B cell (primary cell): ENCODE results near the gene IFT27. TPM values are rescaled to one million over a fixed set of nuclear protein-coding genes. Genes with fewer than 3 reads are reported as not detected.

Experiments
- ATAC-seq: fragments of 200-7000 bp; cut with Tn5 transposase; one replicate; pipeline ENCODE4 v1.10.0; 2021; ENCODE audit warnings: low read depth, mild to moderate bottlenecking, moderate number of reproducible peaks, moderate library complexity
- CTCF ChIA-PET: fragments of 350-600 bp; sonication (Branson Sonifier 250); formaldehyde crosslinking; loops from one replicate; lab custom pipeline; 2021; ENCODE audit warnings: antibody characterized with exemption, inconsistent platforms; lab: Charles Lee
- POLR2A ChIA-PET: fragments of 350-600 bp; sonication (Branson Sonifier 250); formaldehyde crosslinking; loops from one replicate; lab custom pipeline; 2021; ENCODE audit warnings: antibody characterized with exemption; lab: Charles Lee
- DNase-seq: peaks from one replicate; pipeline ENCODE4 v3.0.0; 2013
- H2AFZ ChIP-seq: 2 replicates; pipeline ENCODE4 v1.6.1; 2012; ENCODE audit warnings: mild to moderate bottlenecking, low read depth, low read length; ENCODE audit not compliant: insufficient read depth, poor library complexity, severe bottlenecking
- H3K27ac ChIP-seq, 2 donors: 1 replicate in 1 of 2; 2 replicates in 1 of 2; pipeline ENCODE4 v1.5.1; 2012 to 2013; ENCODE audit warnings: low read length in 2 of 2, mild to moderate bottlenecking in 2 of 2, moderate library complexity in 1 of 2
- H3K27me3 ChIP-seq, 4 experiments: fragments of 200-600 bp in 1 of 4; sonication (generic) in 1 of 4; replicated peaks in 1 of 4; 1 replicate in 2 of 4; 2 replicates in 2 of 4; pipeline versions ENCODE4 v1.6.1 to v1.7.0; 2013 to 2016; ENCODE audit warnings: low read length in 3 of 4, mild to moderate bottlenecking in 2 of 4, mixed read lengths in 1 of 4, moderate library complexity in 1 of 4; ENCODE audit not compliant: insufficient read depth in 4 of 4, control insufficient read depth in 3 of 4; ENCODE audit errors: control extremely low read depth in 1 of 4
- H3K36me3 ChIP-seq, 2 experiments: replicated peaks in 1 of 2; 1 replicate in 1 of 2; 2 replicates in 1 of 2; pipeline versions ENCODE4 v1.6.1 to v1.7.1; 2013; ENCODE audit warnings: low read length in 1 of 2; ENCODE audit not compliant: insufficient read depth in 2 of 2, control insufficient read depth in 1 of 2; ENCODE audit errors: control extremely low read depth in 1 of 2, extremely low read depth in 1 of 2
- H3K4me1 ChIP-seq, 2 donors: fragments of 200-600 bp in 1 of 2; sonication (generic) in 1 of 2; 1 replicate in 1 of 2; 2 replicates in 1 of 2; pipeline versions ENCODE4 v1.5.1 to v1.6.1; 2013 to 2017; ENCODE audit warnings: low read length in 2 of 2; ENCODE audit not compliant: control insufficient read depth in 2 of 2, insufficient read depth in 2 of 2
- H3K4me2 ChIP-seq: replicated peaks from 2 replicates; pipeline ENCODE3; 2012; ENCODE audit warnings: mild to moderate bottlenecking, low read depth, low read length; ENCODE audit not compliant: poor library complexity, severe bottlenecking
- H3K4me3 ChIP-seq, 5 experiments: fragments of 200-600 bp in 1 of 5; sonication (generic) in 1 of 5; 1 replicate in 3 of 5; 2 replicates in 2 of 5; pipeline versions ENCODE4 v1.5.1 to v1.7.0; 2011 to 2016; ENCODE audit warnings: low read length in 4 of 5, mild to moderate bottlenecking in 4 of 5, low read depth in 2 of 5, control low read depth in 1 of 5, moderate library complexity in 1 of 5; ENCODE audit not compliant: insufficient read depth in 1 of 5; ENCODE audit errors: control extremely low read depth in 1 of 5, extremely low read depth in 1 of 5
- H3K79me2 ChIP-seq: fragments of 200-600 bp; sonication (generic); one replicate; pipeline ENCODE4 v1.6.0; 2016; ENCODE audit warnings: low read length; ENCODE audit not compliant: control insufficient read depth, insufficient read depth
- H3K9ac ChIP-seq: fragments of 200-600 bp; sonication (generic); 2 replicates; pipeline ENCODE4 v1.6.1; 2017; ENCODE audit warnings: mild to moderate bottlenecking, low read length, moderate library complexity
- H3K9me3 ChIP-seq, 3 donors: one replicate each; pipeline versions ENCODE4 v1.6.1 to v1.7.1; 2013; ENCODE audit warnings: low read length in 2 of 3; ENCODE audit not compliant: control insufficient read depth in 2 of 3, insufficient read depth in 1 of 3; ENCODE audit errors: control extremely low read depth in 1 of 3
- H4K20me1 ChIP-seq: 2 replicates; pipeline ENCODE4 v1.6.0; 2012; ENCODE audit warnings: mild to moderate bottlenecking, low read length; ENCODE audit not compliant: insufficient read depth, control insufficient read depth, poor library complexity, severe bottlenecking
- H3K27ac Mint-ChIP-seq: one replicate; pipeline ENCODE4 v1.8.0; 2021; ENCODE audit warnings: mixed read lengths
- H3K27me3 Mint-ChIP-seq: one replicate; pipeline ENCODE4 v1.8.0; 2021; ENCODE audit warnings: mixed read lengths
- H3K4me1 Mint-ChIP-seq: one replicate; pipeline ENCODE4 v1.8.0; 2021; ENCODE audit warnings: mixed read lengths
- H3K4me3 Mint-ChIP-seq: one replicate; pipeline ENCODE4 v1.8.0; 2021; ENCODE audit warnings: mixed read lengths
- H3K9me3 Mint-ChIP-seq: one replicate; pipeline ENCODE4 v1.8.0; 2022; ENCODE audit warnings: mixed read lengths; ENCODE audit not compliant: insufficient read depth
- EZH2 ChIP-seq: IDR thresholded peaks from 2 replicates; pipeline ENCODE4 v1.6.1; 2012; ENCODE audit warnings: borderline replicate concordance, low read depth, mild to moderate bottlenecking, moderate library complexity, low read length; ENCODE audit not compliant: insufficient read depth, poor library complexity, severe bottlenecking
- WGBS: methylation state at CpG from one replicate; pipeline ENCODE4 v1.1.5; 2013; ENCODE audit warnings: missing lambda C conversion rate; ENCODE audit not compliant: insufficient coverage; 5-methylcytosine and 5-hydroxymethylcytosine counted together
- intact Hi-C: fragments of 100-400 bp; cut with micrococcal nuclease; formaldehyde crosslinking; loops from one replicate; pipeline ENCODE4 v1.10.0; 2022
- polyA plus RNA-seq: library from polyadenylated mRNA; depleted of rRNA; stranded (reverse); fragments of >200 nt; gene quantifications from 2 replicates; pipeline ENCODE4 v1.2.3, GENCODE V29; 2012
- total RNA-seq, 2 donors: library from RNA; stranded (reverse); fragments of 120-200 nt in 1 of 2; gene quantifications; 1 replicate in 1 of 2; 2 replicates in 1 of 2; pipeline versions ENCODE4 v1.2.3 to v1.2.4, GENCODE V29; 2013 to 2022
- TF ChIP-seq, protein P1 (sequence below): fragments of 200-600 bp; IDR thresholded peaks from one replicate; pipeline ENCODE4 v1.8.0; 2022; ENCODE audit warnings: antibody characterized with exemption, mild to moderate bottlenecking

The IFT27 gene
- total and polyA plus RNA-seq, 2 donors (not counting 1 experiment from before 2014, with no cell fraction given): 17.1 to 42.8 TPM

DNA sequence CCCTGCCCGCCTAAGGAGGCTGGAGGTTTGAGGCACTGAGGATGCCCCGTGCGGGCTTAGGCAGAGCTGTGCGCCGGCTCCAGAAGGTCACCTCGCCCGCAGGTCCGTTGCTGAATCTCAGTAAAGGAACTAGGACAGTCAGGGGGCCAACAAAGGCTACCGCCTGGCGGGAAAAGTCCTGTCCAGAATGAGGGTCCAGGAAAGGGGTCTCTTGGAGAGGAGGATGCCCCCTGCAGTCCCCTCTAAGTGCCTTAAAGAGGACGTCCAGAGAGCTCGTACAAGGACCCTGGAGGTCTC is 40.4 kb upstream of the IFT27 start:
- H3K9me3 ChIP-seq: no peaks in the 10 kb centered on the region
- H3K4me1 Mint-ChIP-seq: peaks cover 3% of the 10 kb centered on the region
- H4K20me1 ChIP-seq: no peaks in the 10 kb centered on the region
- H3K36me3 ChIP-seq: no peaks in the 10 kb centered on the region
- no peaks in the 10 kb centered on the region for H3K79me2 ChIP-seq
- POLR2A ChIA-PET: no interaction called here
- peaks cover 84% of the 10 kb centered on the region for H3K27me3 Mint-ChIP-seq
- TF ChIP-seq EZH2: no peak
- TF ChIP-seq, protein P1, sequence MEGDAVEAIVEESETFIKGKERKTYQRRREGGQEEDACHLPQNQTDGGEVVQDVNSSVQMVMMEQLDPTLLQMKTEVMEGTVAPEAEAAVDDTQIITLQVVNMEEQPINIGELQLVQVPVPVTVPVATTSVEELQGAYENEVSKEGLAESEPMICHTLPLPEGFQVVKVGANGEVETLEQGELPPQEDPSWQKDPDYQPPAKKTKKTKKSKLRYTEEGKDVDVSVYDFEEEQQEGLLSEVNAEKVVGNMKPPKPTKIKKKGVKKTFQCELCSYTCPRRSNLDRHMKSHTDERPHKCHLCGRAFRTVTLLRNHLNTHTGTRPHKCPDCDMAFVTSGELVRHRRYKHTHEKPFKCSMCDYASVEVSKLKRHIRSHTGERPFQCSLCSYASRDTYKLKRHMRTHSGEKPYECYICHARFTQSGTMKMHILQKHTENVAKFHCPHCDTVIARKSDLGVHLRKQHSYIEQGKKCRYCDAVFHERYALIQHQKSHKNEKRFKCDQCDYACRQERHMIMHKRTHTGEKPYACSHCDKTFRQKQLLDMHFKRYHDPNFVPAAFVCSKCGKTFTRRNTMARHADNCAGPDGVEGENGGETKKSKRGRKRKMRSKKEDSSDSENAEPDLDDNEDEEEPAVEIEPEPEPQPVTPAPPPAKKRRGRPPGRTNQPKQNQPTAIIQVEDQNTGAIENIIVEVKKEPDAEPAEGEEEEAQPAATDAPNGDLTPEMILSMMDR: no peak
- ATAC-seq (no peak), DNase-seq (no peak)
- 6% methylated on average over 12 of the region's 12 CpGs for WGBS
- no peak overlapping the region for H3K27ac Mint-ChIP-seq
- no peak overlapping the region for H3K4me3 ChIP-seq
- peaks cover 2 to 14% of the 10 kb centered on the region in 2 donors for H3K4me1 ChIP-seq
- no peaks in the 10 kb centered on the region for H3K9me3 Mint-ChIP-seq
- no peak overlapping the region for H3K27ac ChIP-seq
- H3K4me2 ChIP-seq: no peak overlapping the region
- intact Hi-C loops: no loop called here
- H3K27me3 ChIP-seq: peaks cover 0 to 54% (median 23%) of the 10 kb centered on the region in 4 experiments
- no peak overlapping the region for H2AFZ ChIP-seq
- CTCF ChIA-PET: no interaction called here
- H3K4me3 Mint-ChIP-seq: no peak overlapping the region
- H3K9ac ChIP-seq: no peak overlapping the region

DNA sequence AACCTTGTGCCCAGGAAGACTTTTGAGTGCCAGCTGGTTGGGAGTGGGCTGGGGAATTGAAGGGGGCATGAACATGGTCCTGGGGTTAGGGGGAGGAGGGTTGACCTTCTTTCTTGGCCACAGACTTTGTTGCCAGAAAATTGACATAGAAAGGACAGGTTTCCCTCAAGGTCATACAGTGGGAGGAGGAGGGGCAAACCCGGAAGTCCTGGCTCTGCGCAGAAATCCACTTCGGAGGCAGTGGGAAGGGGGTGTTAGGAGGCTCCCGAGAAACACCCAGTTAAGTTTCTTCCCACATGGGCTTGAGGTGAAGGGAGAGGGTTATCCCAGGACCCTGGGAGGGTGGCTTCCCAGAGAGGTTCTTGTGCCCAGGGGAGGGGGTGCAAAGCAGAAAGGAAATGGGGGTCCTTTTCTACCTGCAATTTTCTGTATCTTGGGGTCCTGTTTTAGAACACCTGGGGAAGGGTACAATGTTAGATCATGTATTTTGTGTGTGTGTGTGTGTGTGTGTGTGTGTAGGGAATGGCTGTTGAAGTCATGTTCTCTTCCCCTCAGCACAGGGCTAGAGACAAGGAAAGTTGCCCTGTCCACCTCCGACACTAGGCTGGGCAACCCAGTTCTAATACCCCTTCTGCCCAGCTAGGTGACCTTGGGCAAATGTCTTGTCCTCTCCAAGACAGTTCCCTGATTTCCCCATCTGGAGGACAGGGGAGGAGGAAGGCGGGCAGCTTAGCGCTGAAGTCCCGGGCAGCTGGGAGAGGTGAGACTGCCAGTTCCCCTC is 39.8 kb upstream of the IFT27 start:
- DNase-seq: no peak
- no peak for ATAC-seq
- Histone ChIP-seq H2AFZ (no peak overlapping the region), H3K27me3 (peaks cover 0 to 54% (median 23%) of the 10 kb centered on the region in 4 experiments), H4K20me1 (no peaks in the 10 kb centered on the region), H3K36me3 (no peaks in the 10 kb centered on the region), H3K4me3 (no peak overlapping the region), H3K4me2 (no peak overlapping the region), H3K4me1 (peaks cover 2 to 14% of the 10 kb centered on the region in 2 donors), H3K27ac (no peak overlapping the region), H3K79me2 (no peaks in the 10 kb centered on the region), H3K9me3 (no peaks in the 10 kb centered on the region), H3K9ac (no peak overlapping the region)
- no peak overlapping the region for H3K4me3 Mint-ChIP-seq
- TF ChIP-seq, protein P1: no peak
- TF ChIP-seq EZH2: no peak
- no peak overlapping the region for H3K27ac Mint-ChIP-seq
- peaks cover 78% of the 10 kb centered on the region for H3K27me3 Mint-ChIP-seq
- intact Hi-C loops: no loop called here
- ChIA-PET POLR2A (no interaction called here), CTCF (no interaction called here)
- WGBS: 0% methylated on average over 3 of the region's 8 CpGs
- peaks cover 3% of the 10 kb centered on the region for H3K4me1 Mint-ChIP-seq
- no peaks in the 10 kb centered on the region for H3K9me3 Mint-ChIP-seq
